Measurements from ENCODE around the gene DNAJC9.

DNA sequence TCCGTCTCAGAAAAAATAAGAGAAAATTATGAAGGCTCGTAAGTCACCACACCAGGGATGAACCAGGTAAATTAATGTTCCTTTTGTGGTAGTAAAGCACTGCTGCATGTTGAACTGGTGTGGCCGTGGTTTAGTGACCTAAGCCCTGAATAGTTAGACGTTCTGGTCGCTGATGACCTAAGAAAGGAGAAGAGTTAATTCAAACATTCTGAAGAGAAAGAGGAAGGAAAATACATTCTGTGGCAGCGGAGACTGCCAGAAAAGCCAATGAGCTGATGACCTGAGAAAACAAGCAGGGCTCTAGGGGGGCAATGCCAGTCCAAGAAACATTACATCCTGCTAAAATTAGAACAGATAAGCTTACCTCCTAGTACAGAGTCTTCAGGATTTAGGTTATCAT, 17.5 kb downstream of the DNAJC9 start:
- TF ChIP-seq CTCF (conservative IDR thresholded peaks at IDR 0.05) (no peak), EZH2 (IDR thresholded peaks at IDR 0.05; ENCODE audit: low read depth) (no peak)

All from PC-9 (cell line).